Astrocyte (in vitro differentiated cells and primary cell): ENCODE results near the gene CABCOCO1. TPM values are rescaled to one million over a fixed set of nuclear protein-coding genes. Genes with fewer than 3 reads are reported as not detected.
A peak's percentile ranks its signal among the peaks of the same experiment; 100 is the strongest.

Experiments
- DNase-seq: peaks from one replicate; pipeline ENCODE4 v3.0.0-alpha.2; 2010; ENCODE audit warnings: low read depth
- FAIRE-seq: peaks from 2 replicates; lab custom pipeline; 2011; peaks lifted over from hg19 to GRCh38; lab: Jason Lieb, UNC
- H2AFZ ChIP-seq: 2 replicates; pipeline ENCODE4 v1.6.0; 2012; ENCODE audit warnings: low read depth, low read length, inconsistent platforms
- H3K27ac ChIP-seq: 2 replicates; pipeline ENCODE4 v1.5.1; 2011; ENCODE audit warnings: low read depth, low read length, inconsistent platforms
- H3K27me3 ChIP-seq: 2 replicates; pipeline ENCODE4 v1.6.0; 2011; ENCODE audit warnings: low read length, inconsistent platforms; ENCODE audit not compliant: insufficient read depth
- H3K36me3 ChIP-seq: 2 replicates; pipeline ENCODE4 v1.5.1; 2011; ENCODE audit warnings: low read length, inconsistent platforms; ENCODE audit not compliant: insufficient read depth
- H3K4me1 ChIP-seq: 2 replicates; pipeline ENCODE4 v1.5.1; 2011; ENCODE audit warnings: low read length, inconsistent platforms; ENCODE audit not compliant: insufficient read depth
- H3K4me2 ChIP-seq: 2 replicates; pipeline ENCODE4 v1.6.0; 2012; ENCODE audit warnings: low read length, inconsistent platforms
- H3K4me3 ChIP-seq: 2 replicates; pipeline ENCODE4 v1.5.1; 2011; ENCODE audit warnings: low read depth, mild to moderate bottlenecking, low read length, inconsistent platforms; ENCODE audit not compliant: insufficient read depth
- H3K79me2 ChIP-seq: 2 replicates; pipeline ENCODE4 v1.6.0; 2012; ENCODE audit warnings: mild to moderate bottlenecking, low read length, inconsistent platforms; ENCODE audit not compliant: insufficient read depth
- H3K9ac ChIP-seq: 2 replicates; pipeline ENCODE4 v1.6.0; 2012; ENCODE audit warnings: mild to moderate bottlenecking, low read length, inconsistent platforms
- H3K9me3 ChIP-seq: 2 replicates; pipeline ENCODE4 v1.5.1; 2012; ENCODE audit warnings: low read depth, mild to moderate bottlenecking, low read length, inconsistent platforms; ENCODE audit not compliant: insufficient read depth
- H4K20me1 ChIP-seq: 2 replicates; pipeline ENCODE4 v1.6.0; 2012; ENCODE audit warnings: low read length, inconsistent platforms; ENCODE audit not compliant: insufficient read depth
- H3K27ac Mint-ChIP-seq: one replicate; pipeline ENCODE4 v1.8.0; 2021; ENCODE audit warnings: mild to moderate bottlenecking, mixed read lengths; ENCODE audit not compliant: unreplicated experiment
- H3K27me3 Mint-ChIP-seq: one replicate; pipeline ENCODE4 v1.8.0; 2021; ENCODE audit warnings: low read depth, mixed read lengths; ENCODE audit not compliant: unreplicated experiment
- H3K36me3 Mint-ChIP-seq: one replicate; pipeline ENCODE4 v1.8.0; 2021; ENCODE audit warnings: low read depth, mixed read lengths; ENCODE audit not compliant: unreplicated experiment
- H3K4me1 Mint-ChIP-seq: one replicate; pipeline ENCODE4 v1.8.0; 2021; ENCODE audit warnings: low read depth, mixed read lengths; ENCODE audit not compliant: unreplicated experiment
- H3K4me3 Mint-ChIP-seq: one replicate; pipeline ENCODE4 v1.8.0; 2021; ENCODE audit warnings: mild to moderate bottlenecking, moderate library complexity, mixed read lengths; ENCODE audit not compliant: unreplicated experiment
- H3K9me3 Mint-ChIP-seq: one replicate; pipeline ENCODE4 v1.8.0; 2021; ENCODE audit warnings: mild to moderate bottlenecking, mixed read lengths; ENCODE audit not compliant: unreplicated experiment
- EZH2 ChIP-seq: IDR thresholded peaks from 2 replicates; pipeline ENCODE4 v1.6.1; 2012; ENCODE audit warnings: mild to moderate bottlenecking, low read length, inconsistent platforms; ENCODE audit not compliant: insufficient read depth
- total RNA-seq: library from RNA; stranded (reverse); gene quantifications from 2 replicates; pipeline ENCODE4 v1.2.1, GENCODE V29; 2021
- TF ChIP-seq, protein P1 (sequence below): IDR thresholded peaks from 2 replicates; pipeline ENCODE4 v1.5.1; 2011; ENCODE audit warnings: low read depth, mild to moderate bottlenecking, inconsistent platforms, low read length, moderate library complexity; ENCODE audit not compliant: insufficient read depth

Gene CABCOCO1
- total RNA-seq, 1 donor from 2014 or later, result 0.23 TPM

DNA sequence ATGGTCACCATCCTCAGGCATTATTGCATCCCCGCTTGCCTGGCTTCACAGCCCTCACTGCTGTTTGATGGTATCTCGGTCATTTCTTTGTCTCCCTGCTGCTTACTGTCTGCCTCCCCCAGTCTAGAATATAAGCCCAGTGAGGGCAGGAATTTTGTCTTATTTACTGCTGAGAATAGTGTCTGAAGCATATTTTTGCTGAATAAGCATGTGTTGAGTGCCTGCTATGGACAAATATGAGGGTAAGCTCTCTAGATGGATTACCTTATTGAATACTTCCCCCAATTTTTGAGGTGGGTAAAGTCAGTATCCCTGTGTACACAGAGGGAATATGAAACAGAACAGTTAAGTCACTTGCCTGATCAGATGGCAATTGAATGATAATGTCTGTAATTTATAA is 36.5 kb upstream of the CABCOCO1 start:
- H2AFZ ChIP-seq, result no peak overlapping the region
- H3K4me2 ChIP-seq, result no peak overlapping the region
- no peaks in the 10 kb centered on the region for H3K27me3 Mint-ChIP-seq
- no peaks in the 10 kb centered on the region for H4K20me1 ChIP-seq
- H3K27ac ChIP-seq, result no peak overlapping the region
- TF ChIP-seq, protein P1, sequence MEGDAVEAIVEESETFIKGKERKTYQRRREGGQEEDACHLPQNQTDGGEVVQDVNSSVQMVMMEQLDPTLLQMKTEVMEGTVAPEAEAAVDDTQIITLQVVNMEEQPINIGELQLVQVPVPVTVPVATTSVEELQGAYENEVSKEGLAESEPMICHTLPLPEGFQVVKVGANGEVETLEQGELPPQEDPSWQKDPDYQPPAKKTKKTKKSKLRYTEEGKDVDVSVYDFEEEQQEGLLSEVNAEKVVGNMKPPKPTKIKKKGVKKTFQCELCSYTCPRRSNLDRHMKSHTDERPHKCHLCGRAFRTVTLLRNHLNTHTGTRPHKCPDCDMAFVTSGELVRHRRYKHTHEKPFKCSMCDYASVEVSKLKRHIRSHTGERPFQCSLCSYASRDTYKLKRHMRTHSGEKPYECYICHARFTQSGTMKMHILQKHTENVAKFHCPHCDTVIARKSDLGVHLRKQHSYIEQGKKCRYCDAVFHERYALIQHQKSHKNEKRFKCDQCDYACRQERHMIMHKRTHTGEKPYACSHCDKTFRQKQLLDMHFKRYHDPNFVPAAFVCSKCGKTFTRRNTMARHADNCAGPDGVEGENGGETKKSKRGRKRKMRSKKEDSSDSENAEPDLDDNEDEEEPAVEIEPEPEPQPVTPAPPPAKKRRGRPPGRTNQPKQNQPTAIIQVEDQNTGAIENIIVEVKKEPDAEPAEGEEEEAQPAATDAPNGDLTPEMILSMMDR, result no peak
- no peak for TF ChIP-seq EZH2
- H3K79me2 ChIP-seq, result no peaks in the 10 kb centered on the region
- FAIRE-seq (no peak), DNase-seq (no peak)
- H3K9me3 Mint-ChIP-seq, result no peaks in the 10 kb centered on the region
- no peak overlapping the region for H3K27ac Mint-ChIP-seq
- peaks cover 32% of the 10 kb centered on the region for H3K4me1 ChIP-seq
- no peak overlapping the region for H3K4me3 Mint-ChIP-seq
- H3K4me3 ChIP-seq, result no peak overlapping the region
- H3K9ac ChIP-seq, result no peak overlapping the region
- H3K9me3 ChIP-seq, result no peaks in the 10 kb centered on the region
- H3K27me3 ChIP-seq, result no peaks in the 10 kb centered on the region
- no peaks in the 10 kb centered on the region for H3K36me3 ChIP-seq
- H3K4me1 Mint-ChIP-seq, result peaks cover 27% of the 10 kb centered on the region
- no peaks in the 10 kb centered on the region for H3K36me3 Mint-ChIP-seq

DNA sequence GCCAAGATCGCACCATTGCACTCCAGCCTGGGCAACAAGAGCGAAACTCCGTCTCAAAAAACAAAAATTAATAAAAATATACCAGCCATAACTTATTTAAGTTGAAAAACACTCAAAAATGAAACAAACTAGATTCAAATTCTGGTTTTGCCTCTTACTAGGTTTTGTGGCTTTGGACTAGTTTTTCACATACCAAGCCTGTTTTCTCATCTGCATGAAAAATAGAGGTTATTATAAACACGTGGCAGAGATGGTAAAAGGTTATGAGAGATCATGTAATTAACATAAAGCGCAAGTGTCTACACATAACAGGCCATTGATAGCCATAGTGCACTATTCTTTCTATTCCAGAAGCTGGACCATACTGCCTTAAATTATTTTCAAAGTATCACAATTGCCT is 35.5 kb upstream of the CABCOCO1 start:
- Mint-ChIP-seq H3K4me3 (no peak overlapping the region), H3K9me3 (no peaks in the 10 kb centered on the region), H3K4me1 (peaks cover 27% of the 10 kb centered on the region), H3K27me3 (no peaks in the 10 kb centered on the region), H3K36me3 (no peaks in the 10 kb centered on the region), H3K27ac (no peak overlapping the region)
- Histone ChIP-seq H3K27ac (peak overlapping the region; percentile 82), H2AFZ (no peak overlapping the region), H3K4me2 (peak overlapping the region; percentile 70), H4K20me1 (no peaks in the 10 kb centered on the region), H3K9ac (no peak overlapping the region), H3K4me1 (peaks cover 32% of the 10 kb centered on the region), H3K4me3 (no peak overlapping the region), H3K79me2 (no peaks in the 10 kb centered on the region), H3K36me3 (no peaks in the 10 kb centered on the region), H3K9me3 (no peaks in the 10 kb centered on the region), H3K27me3 (no peaks in the 10 kb centered on the region)
- peak; percentile 65 for FAIRE-seq
- no peak for TF ChIP-seq EZH2
- TF ChIP-seq, protein P1, result no peak
- peak; percentile 65 for DNase-seq

DNA sequence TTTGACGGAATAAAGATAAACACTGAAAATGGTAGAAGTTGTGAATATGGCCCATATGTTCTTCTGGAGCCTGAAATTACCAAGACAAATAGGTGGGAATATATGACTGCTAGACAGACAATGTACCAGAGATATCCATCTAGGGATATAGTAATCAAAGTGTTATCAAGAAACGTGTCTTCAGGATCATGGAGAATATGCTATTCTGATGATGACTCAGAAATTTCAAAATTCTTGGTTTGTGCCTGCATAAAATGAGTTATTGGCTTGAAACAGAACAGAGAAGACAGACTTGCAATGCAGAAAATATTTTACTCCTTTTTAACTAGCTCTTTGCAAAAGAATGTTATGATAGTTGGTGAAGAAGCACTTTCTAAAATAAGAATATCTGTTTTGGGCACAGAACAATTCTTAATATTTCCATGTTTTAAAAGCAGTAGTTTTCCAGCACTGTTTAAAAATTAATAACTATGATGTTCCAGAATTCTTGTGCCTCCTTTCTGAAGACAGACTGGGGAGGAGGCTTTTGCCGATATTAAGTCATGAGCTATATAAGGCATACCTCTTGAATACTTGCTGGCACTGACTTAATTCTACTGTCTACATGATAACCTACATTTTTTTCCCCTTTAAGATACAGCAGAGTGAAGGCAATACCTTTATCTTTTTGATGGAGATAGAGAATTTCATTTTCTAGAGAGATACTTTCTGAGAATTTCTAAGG is 34.4 kb upstream of the CABCOCO1 start:
- H3K27ac ChIP-seq, result peak overlapping the region; percentile 82
- H3K9ac ChIP-seq, result peak overlapping the region; percentile 51
- H3K36me3 ChIP-seq, result no peaks in the 10 kb centered on the region
- Mint-ChIP-seq H3K9me3 (no peaks in the 10 kb centered on the region), H3K4me3 (no peak overlapping the region), H3K27ac (peak overlapping the region; percentile 77), H3K36me3 (no peaks in the 10 kb centered on the region), H3K27me3 (no peaks in the 10 kb centered on the region), H3K4me1 (peaks cover 24% of the 10 kb centered on the region)
- no peaks in the 10 kb centered on the region for H4K20me1 ChIP-seq
- TF ChIP-seq, protein P1, result no peak
- no peak for TF ChIP-seq EZH2
- peak overlapping the region; percentile 70 for H3K4me2 ChIP-seq
- H3K4me3 ChIP-seq, result peak overlapping the region; percentile 12
- H3K9me3 ChIP-seq, result no peaks in the 10 kb centered on the region
- H3K79me2 ChIP-seq, result no peaks in the 10 kb centered on the region
- FAIRE-seq, result no peak
- peaks cover 27% of the 10 kb centered on the region for H3K4me1 ChIP-seq
- peak; percentile 73 for DNase-seq
- H3K27me3 ChIP-seq, result no peaks in the 10 kb centered on the region
- H2AFZ ChIP-seq, result no peak overlapping the region
